T1000 (cell line): ENCODE results near the gene EPHB1.

Experiments
- DNase-seq: peaks from one replicate; lab custom pipeline; 2025; ENCODE audit warnings: mixed read lengths; lab: John Stamatoyannopoulos, UW

Gene EPHB1

GRCh38 chr3:134883697-134884385 lies 88.8 kb downstream of the EPHB1 start:
- DNase-seq = no peak

- peak; percentile 38 for DNase-seq
These were observed 91.0 kb downstream of the EPHB1 start for GRCh38 chr3:134885877-134886621.

GRCh38 chr3:134886991-134887390 lies 91.9 kb downstream of the EPHB1 start:
- DNase-seq = no peak

- DNase-seq = no peak
These were observed 92.5 kb downstream of the EPHB1 start for GRCh38 chr3:134887536-134887935.

GRCh38 chr3:134892326-134892725 lies 97.3 kb downstream of the EPHB1 start:
- DNase-seq = no peak

GRCh38 chr3:134892761-134893160 lies 97.7 kb downstream of the EPHB1 start:
- no peak for DNase-seq

- no peak for DNase-seq
These were observed 99.5 kb downstream of the EPHB1 start for GRCh38 chr3:134894533-134894932.

GRCh38 chr3:134895181-134895580 lies 100.1 kb downstream of the EPHB1 start:
- no peak for DNase-seq

- DNase-seq = no peak
These were observed 101.1 kb downstream of the EPHB1 start for GRCh38 chr3:134896141-134896540.

GRCh38 chr3:134896696-134897095 lies 101.6 kb downstream of the EPHB1 start:
- no peak for DNase-seq

GRCh38 chr3:134897391-134898141 lies 102.5 kb downstream of the EPHB1 start:
- DNase-seq = no peak

GRCh38 chr3:134898181-134898754 lies 103.2 kb downstream of the EPHB1 start:
- DNase-seq = no peak

- no peak for DNase-seq
These were observed 104.7 kb downstream of the EPHB1 start for GRCh38 chr3:134899786-134900185.

- no peak for DNase-seq
These were observed 105.4 kb downstream of the EPHB1 start for GRCh38 chr3:134900482-134900881.

- no peak for DNase-seq
These were observed 106.4 kb downstream of the EPHB1 start for GRCh38 chr3:134901461-134901860.

- no peak for DNase-seq
These were observed 108.8 kb downstream of the EPHB1 start for GRCh38 chr3:134903837-134904236.

GRCh38 chr3:134904241-134904771 lies 109.2 kb downstream of the EPHB1 start:
- no peak for DNase-seq

- DNase-seq = no peak
These were observed 110.0 kb downstream of the EPHB1 start for GRCh38 chr3:134904776-134905646.

GRCh38 chr3:134905647-134905935 lies 110.5 kb downstream of the EPHB1 start:
- DNase-seq = no peak

GRCh38 chr3:134908271-134908670 lies 113.2 kb downstream of the EPHB1 start:
- no peak for DNase-seq

- no peak for DNase-seq
These were observed 115.0 kb downstream of the EPHB1 start for GRCh38 chr3:134910026-134910425.
